ENCODE results near the gene CDC20.

The CDC20 gene

GRCh38 chr1:43386676-43387075, 27.9 kb downstream of the CDC20 start:
- TF ChIP-seq, protein P1, sequence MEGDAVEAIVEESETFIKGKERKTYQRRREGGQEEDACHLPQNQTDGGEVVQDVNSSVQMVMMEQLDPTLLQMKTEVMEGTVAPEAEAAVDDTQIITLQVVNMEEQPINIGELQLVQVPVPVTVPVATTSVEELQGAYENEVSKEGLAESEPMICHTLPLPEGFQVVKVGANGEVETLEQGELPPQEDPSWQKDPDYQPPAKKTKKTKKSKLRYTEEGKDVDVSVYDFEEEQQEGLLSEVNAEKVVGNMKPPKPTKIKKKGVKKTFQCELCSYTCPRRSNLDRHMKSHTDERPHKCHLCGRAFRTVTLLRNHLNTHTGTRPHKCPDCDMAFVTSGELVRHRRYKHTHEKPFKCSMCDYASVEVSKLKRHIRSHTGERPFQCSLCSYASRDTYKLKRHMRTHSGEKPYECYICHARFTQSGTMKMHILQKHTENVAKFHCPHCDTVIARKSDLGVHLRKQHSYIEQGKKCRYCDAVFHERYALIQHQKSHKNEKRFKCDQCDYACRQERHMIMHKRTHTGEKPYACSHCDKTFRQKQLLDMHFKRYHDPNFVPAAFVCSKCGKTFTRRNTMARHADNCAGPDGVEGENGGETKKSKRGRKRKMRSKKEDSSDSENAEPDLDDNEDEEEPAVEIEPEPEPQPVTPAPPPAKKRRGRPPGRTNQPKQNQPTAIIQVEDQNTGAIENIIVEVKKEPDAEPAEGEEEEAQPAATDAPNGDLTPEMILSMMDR (conservative IDR thresholded peaks at IDR 0.05; ENCODE audit: control insufficient read depth, insufficient read depth, low read depth, low read length): no peak
- H3K4me3 ChIP-seq (ENCODE audit: control insufficient read depth, low read depth, low read length): no peak overlapping the region
- DNase-seq (ENCODE audit: low read depth): no peak

DNA sequence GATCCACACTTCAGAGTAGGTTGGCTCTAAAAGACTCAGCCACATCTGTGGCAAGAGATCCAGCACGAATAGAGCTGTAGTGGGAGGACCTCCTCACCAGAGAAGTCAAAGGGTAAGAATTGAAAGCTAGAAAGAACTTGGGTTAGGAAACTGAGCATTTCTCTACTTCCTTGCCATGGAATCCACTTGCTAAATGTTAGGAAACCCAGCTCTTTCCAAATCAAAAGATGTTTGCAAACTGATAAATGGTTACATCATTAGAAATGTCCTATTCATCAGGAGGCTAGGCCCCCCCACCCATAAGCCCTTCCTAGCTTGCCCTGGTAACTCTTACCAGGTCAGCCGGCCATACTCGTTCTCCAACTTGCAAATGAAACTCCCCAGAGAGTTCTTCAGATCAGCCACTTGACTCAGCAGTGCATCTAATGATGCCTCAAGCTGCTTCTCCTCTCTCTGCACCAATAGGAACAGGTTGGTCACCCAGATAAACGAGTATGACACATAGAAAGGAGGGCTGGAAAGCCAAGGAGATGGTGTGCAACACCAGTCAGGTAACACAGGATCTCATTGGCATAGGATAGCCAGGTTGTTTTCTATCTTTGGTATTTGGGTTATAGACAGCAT, 29.3 kb downstream of the CDC20 start:
- TF ChIP-seq, protein P1 (conservative IDR thresholded peaks at IDR 0.05; ENCODE audit: control insufficient read depth, insufficient read depth, low read depth, low read length): no peak
- peak overlapping the region; percentile 99 for H3K4me3 ChIP-seq (ENCODE audit: control insufficient read depth, low read depth, low read length)

GRCh38 chr1:43388613-43389012, 29.8 kb downstream of the CDC20 start:
- DNase-seq (ENCODE audit: low read depth): no peak
- TF ChIP-seq, protein P1 (conservative IDR thresholded peaks at IDR 0.05; ENCODE audit: control insufficient read depth, insufficient read depth, low read depth, low read length): no peak
- H3K4me3 ChIP-seq (ENCODE audit: control insufficient read depth, low read depth, low read length): peak overlapping the region; percentile 99

More for the DNA sequence above, 29.3 kb downstream of the CDC20 start:
- peak; percentile 50 for DNase-seq (ENCODE audit: low read depth)

DNA sequence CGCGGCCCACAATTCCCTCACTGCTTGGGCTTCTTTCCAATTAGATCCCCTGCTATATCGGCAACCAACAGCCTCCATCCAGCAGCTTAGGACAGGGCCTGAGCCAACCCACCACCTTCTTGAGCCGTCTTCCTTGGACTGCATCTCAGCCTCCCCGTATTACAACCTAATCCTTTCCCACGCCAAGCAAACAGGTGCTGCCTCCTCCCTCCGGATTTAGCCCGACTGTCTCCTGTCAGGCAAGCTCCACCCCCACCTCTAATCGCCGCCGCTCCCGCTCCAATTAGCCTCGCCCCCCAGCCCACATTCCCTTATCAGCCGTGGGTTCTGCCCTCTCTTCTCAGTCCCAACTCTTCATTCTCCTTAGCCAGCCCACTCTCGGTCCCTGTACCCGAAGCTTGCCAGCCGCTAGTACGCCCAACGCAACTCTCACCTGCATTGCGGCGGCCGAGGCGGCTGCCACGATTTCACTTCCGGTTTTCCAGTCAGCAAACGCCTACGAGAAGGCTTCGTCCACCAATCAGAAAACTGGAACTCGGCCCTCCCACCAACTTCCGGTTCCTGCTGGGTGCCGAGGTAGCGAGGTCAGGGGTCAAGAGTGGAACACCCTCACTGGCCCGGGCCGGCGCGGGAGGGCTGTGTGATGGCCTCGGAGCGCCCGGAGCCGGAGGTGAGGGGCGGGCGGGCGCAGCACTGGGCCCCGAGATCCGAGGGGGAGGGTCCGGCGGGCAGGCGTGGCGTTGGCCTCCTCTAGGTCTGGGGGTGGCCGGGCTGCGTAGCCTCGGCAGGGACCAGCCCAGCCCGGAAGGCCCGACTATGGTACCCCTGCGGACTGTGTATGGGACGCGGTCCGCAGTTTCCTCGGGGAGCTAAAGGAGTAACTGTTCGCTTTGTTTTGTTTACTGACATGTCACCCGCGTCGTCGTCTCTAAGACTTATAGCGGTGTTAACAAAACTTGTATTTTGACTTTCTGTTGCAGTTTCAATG, 30.8 kb downstream of the CDC20 start, which contains the start of the genes MED8 and SZT2:
TSS of gene MED8 (minus strand) at position 475 of the 988 bp plus-strand sequence. CDS start at position 439, 36 bp downstream.
TSS of gene SZT2 (plus strand) at position 574 of the 988 bp plus-strand sequence. CDS start at position 644, 70 bp downstream.
- TF ChIP-seq, protein P1 (conservative IDR thresholded peaks at IDR 0.05; ENCODE audit: control insufficient read depth, insufficient read depth, low read depth, low read length): no peak
- DNase-seq (ENCODE audit: low read depth): peak; percentile 93
- H3K4me3 ChIP-seq (ENCODE audit: control insufficient read depth, low read depth, low read length): peak within 1 kb of the TSS; percentile 99

DNA sequence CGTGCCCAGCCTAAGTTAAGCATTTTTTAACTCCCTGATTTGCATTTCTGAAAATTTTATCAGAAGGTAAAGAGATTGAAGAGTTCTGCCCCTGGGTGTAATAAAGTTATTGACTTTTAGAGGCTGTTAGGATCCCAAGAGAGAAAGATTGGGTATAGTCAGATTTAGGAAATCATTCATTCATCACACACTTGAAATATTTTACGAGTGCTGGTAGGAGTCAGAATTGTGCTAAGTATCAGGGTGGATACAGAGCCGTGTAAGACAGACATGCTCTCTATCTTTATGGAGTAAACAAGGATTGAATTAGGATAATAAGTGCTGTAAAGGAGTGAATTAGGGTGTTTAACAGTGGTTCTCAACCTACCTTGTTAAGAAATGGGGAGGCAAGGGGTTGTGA, 33.9 kb downstream of the CDC20 start:
- DNase-seq (ENCODE audit: low read depth): no peak
- TF ChIP-seq, protein P1 (conservative IDR thresholded peaks at IDR 0.05; ENCODE audit: control insufficient read depth, insufficient read depth, low read depth, low read length): no peak
- H3K4me3 ChIP-seq (ENCODE audit: control insufficient read depth, low read depth, low read length): no peak overlapping the region

GRCh38 chr1:43395523-43395922, 36.7 kb downstream of the CDC20 start:
- TF ChIP-seq, protein P1 (conservative IDR thresholded peaks at IDR 0.05; ENCODE audit: control insufficient read depth, insufficient read depth, low read depth, low read length): no peak

More at GRCh38 chr1:43395523-43395922, 36.7 kb downstream of the CDC20 start:
- no peak for DNase-seq (ENCODE audit: low read depth)
- H3K4me3 ChIP-seq (ENCODE audit: control insufficient read depth, low read depth, low read length): no peak overlapping the region
